Pancreas (tissue), 10 donors: Measurements from ENCODE around the gene RAI14. TPM values are rescaled to one million over a fixed set of nuclear protein-coding genes. Genes with fewer than 3 reads are reported as not detected.

Experiments
- ATAC-seq, 4 donors: fragments of 200-7000 bp; cut with Tn5 transposase; one replicate each; pipeline versions ENCODE4 v1.8.0 to v1.9.1; 2020; ENCODE audit warnings: mild to moderate bottlenecking in 4 of 4, moderate library complexity in 4 of 4
- DNase-seq, 6 donors: peaks; one replicate each; pipeline ENCODE4 v3.0.0-alpha.2; 2020
- FAIRE-seq: peaks from 2 replicates; lab custom pipeline; 2012; peaks lifted over from hg19 to GRCh38; lab: Jason Lieb, UNC
- H3K27ac ChIP-seq, 4 donors: fragments of 200-600 bp; sonication (generic); 1 replicate in 3 of 4; 2 replicates in 1 of 4; pipeline versions ENCODE4 v1.5.0 to v1.8.0; 2020
- H3K27me3 ChIP-seq, 4 donors: fragments of 200-600 bp; one replicate each; pipeline ENCODE4 v1.8.0; 2021
- H3K36me3 ChIP-seq, 3 donors: fragments of 200-600 bp; sonication (generic) in 1 of 3; one replicate each; pipeline versions ENCODE4 v1.5.0 to v1.8.0; 2020 to 2021
- H3K4me1 ChIP-seq, 3 donors: fragments of 200-600 bp; one replicate each; pipeline ENCODE4 v1.8.0; 2021
- H3K4me3 ChIP-seq, 4 donors: fragments of 200-600 bp; sonication (generic) in 2 of 4; one replicate each; pipeline versions ENCODE4 v1.5.0 to v1.8.0; 2020 to 2021
- H3K9me3 ChIP-seq, 4 donors: fragments of 200-600 bp; one replicate each; pipeline ENCODE4 v1.8.0; 2021
- WGBS, 2 donors: extraction: QIAGEN DNeasy Blood & Tissue Kit; methylation state at CpG; one replicate each; pipeline ENCODE4 v1.1.7; 2013; 5-methylcytosine and 5-hydroxymethylcytosine counted together
- intact Hi-C, 3 donors: fragments of 100-400 bp; cut with DNase I; formaldehyde crosslinking; loops; one replicate each; pipeline versions ENCODE4 v1.11.1 to v1.14.2; 2022
- polyA plus RNA-seq, 2 donors: library from polyadenylated mRNA; stranded (reverse); fragments of 200-250 nt; gene quantifications; one replicate each; pipeline ENCODE4 v1.2.3, GENCODE V29; 2013
- total RNA-seq, 6 donors: library from RNA; stranded (reverse); fragmentation: NEBNext Ultra II Directional in 4 of 6; extraction: Animal tissue kit (Norgen Biotek cat#: 25700) in 4 of 6; gene quantifications; one replicate each; pipeline versions ENCODE4 v1.2.1 to v1.2.4, GENCODE V29; 2021 to 2023
- TF ChIP-seq, protein P1 (sequence below), 4 donors: fragments of 200-600 bp; sonication (generic) in 3 of 4; IDR thresholded peaks; one replicate each; pipeline versions ENCODE4 v1.5.0 to v1.8.0; 2021; ENCODE audit warnings: antibody characterized with exemption in 4 of 4
- donor health status: healthy with polysubstance abuse.
- donor health status: DM: no; HTN: no; CAD: no; lungs with moderate emphysema.
- donor health status: DM: no; HTN: no; CAD: no.
- donor health status: control.
- donor health status: control.
- donor health status: Bipolar disorder and iron deficiency.
- donor health status: DM: yes; HTN: yes; CAD: no.
- donor health status: DM: no; HTN: no; CAD: no.
- donor health status: DM: no; HTN: no; CAD: no.
- donor health status: DM: yes; HTN: yes; CAD: no.

The RAI14 gene
- total and polyA plus RNA-seq, 8 donors: 5.4 to 25.1 (median 14.9) TPM

DNA sequence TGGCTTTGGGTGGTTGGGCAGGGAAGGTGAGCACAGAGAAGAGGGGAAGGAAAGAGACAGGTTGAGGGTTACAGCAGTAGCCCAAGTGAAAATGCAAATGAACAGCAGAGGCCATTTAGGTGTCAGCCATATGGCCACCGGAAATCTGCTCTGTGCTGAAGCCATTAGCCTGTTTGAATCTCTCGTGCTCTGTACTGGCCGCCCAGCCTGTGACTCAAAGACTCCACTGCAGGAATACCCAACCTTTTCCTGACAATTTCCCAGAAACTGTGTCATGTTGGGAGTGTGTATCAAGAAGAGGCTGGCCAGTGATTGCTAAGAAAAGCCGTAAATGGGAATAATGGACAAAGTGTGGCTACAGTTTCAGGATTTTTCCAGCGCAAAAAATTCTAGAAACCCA is 35.9 kb upstream of the RAI14 start:
- DNase-seq: no peak
- WGBS, 2 donors: 95 to 96% methylated on average over 5 of the region's 5 CpGs
- no peak for ATAC-seq

DNA sequence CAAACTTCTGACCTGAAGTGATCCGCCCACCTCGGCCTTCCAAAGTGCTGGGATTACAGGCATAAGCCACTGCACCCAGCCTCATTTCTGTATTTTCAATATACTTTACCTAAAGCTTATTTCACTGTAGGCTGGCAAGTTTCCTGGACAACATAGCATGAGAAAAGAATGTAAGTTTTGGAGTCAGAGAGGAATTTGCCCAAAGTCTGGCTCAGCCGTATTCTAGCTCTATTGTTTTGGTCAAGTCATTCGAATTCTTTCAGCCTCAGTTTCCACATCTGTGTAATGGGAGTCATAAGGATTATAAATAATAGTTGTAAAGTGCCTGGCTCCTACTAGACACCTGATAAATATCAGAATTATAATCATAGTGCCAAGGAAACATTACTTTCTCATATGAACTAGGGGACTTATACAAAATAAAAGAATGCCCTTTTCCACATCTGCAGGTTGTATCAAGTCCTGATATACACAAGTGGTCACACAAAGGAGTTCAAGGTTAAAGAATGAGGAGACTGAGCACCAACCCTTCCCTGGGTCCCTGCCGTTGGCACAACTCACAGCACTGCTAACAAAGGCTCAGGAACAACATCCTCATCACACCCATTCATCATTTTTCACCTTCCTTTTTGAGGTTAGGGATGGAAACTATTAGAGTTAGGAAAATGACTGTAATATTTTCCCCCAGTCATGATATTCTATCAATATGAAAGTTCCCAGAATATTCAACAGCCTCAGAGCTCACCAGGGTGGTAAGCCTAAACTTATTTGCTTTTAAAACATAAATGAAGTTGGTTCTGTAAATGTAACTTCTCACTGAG is 34.6 kb upstream of the RAI14 start:
- no peak overlapping the region for H3K27ac ChIP-seq
- WGBS, 2 donors: 66 to 78% methylated on average over 5 of the region's 5 CpGs

More for the DNA sequence above, 35.9 kb upstream of the RAI14 start:
- Histone ChIP-seq H3K27ac (no peak overlapping the region), H3K4me3 (no peak overlapping the region), H3K36me3 (no peaks in the 10 kb centered on the region), H3K4me1 (no peaks in the 10 kb centered on the region), H3K9me3 (no peaks in the 10 kb centered on the region), H3K27me3 (no peaks in the 10 kb centered on the region)
- TF ChIP-seq, protein P1, sequence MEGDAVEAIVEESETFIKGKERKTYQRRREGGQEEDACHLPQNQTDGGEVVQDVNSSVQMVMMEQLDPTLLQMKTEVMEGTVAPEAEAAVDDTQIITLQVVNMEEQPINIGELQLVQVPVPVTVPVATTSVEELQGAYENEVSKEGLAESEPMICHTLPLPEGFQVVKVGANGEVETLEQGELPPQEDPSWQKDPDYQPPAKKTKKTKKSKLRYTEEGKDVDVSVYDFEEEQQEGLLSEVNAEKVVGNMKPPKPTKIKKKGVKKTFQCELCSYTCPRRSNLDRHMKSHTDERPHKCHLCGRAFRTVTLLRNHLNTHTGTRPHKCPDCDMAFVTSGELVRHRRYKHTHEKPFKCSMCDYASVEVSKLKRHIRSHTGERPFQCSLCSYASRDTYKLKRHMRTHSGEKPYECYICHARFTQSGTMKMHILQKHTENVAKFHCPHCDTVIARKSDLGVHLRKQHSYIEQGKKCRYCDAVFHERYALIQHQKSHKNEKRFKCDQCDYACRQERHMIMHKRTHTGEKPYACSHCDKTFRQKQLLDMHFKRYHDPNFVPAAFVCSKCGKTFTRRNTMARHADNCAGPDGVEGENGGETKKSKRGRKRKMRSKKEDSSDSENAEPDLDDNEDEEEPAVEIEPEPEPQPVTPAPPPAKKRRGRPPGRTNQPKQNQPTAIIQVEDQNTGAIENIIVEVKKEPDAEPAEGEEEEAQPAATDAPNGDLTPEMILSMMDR (IDR thresholded peaks at IDR 0.05): no peak
- intact Hi-C loops: no loop called here
- no peak for FAIRE-seq

DNA sequence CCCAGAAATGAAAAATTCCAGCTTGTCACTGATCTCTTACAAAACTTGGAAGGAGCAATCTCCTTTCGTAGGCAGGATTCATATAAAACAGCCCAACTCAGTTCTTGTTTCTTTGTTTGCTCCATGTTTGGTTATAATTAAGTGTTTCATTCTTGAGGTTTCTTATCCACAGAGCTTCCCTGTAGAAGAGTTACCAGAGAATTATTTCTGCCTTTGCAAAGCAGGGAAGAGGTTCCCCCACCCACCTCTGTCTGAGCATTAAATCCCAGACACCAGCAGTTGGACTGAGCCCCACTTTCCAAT is 34.1 kb upstream of the RAI14 start:
- no peak for DNase-seq
- intact Hi-C loops: no loop called here
- Histone ChIP-seq H3K27me3 (no peaks in the 10 kb centered on the region), H3K27ac (no peak overlapping the region), H3K9me3 (no peaks in the 10 kb centered on the region), H3K36me3 (no peaks in the 10 kb centered on the region), H3K4me3 (no peak overlapping the region), H3K4me1 (no peaks in the 10 kb centered on the region)
- ATAC-seq: peak in 1 of 4 donors; percentile 29
- 73 to 80% methylated on average over 1 of the region's 1 CpG for WGBS, 2 donors
- no peak for FAIRE-seq
- TF ChIP-seq, protein P1 (IDR thresholded peaks at IDR 0.05): no peak

More for the DNA sequence above, 34.6 kb upstream of the RAI14 start:
- no peak overlapping the region for H3K4me3 ChIP-seq
- intact Hi-C loops: no loop called here
- DNase-seq: no peak
- TF ChIP-seq, protein P1 (IDR thresholded peaks at IDR 0.05): no peak
- no peaks in the 10 kb centered on the region for H3K9me3 ChIP-seq
- FAIRE-seq: no peak
- H3K4me1 ChIP-seq: no peaks in the 10 kb centered on the region
- no peak for ATAC-seq
- no peaks in the 10 kb centered on the region for H3K27me3 ChIP-seq
- H3K36me3 ChIP-seq: no peaks in the 10 kb centered on the region

DNA sequence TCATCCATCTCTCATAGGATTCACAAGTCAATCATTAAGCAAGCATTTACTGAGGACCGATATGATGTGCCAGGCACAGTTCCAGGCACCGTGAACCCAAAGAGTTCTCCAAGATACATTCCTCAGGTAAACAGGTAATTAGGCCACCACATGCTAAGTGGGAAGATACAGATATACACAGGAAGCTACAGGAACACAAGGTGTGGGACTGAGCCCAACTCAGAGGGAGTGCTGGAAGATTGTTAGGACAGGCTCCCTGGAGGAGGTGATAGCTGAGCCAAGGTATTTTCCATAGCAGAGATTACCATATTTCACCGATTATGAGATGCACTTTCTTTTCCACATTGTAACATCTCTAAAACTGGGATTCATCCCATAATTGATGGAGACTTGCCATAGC is 31.4 kb upstream of the RAI14 start:
- DNase-seq (no peak), FAIRE-seq (no peak), ATAC-seq (no peak)
- intact Hi-C loops: no loop called here
- H3K27me3 ChIP-seq: no peaks in the 10 kb centered on the region
- WGBS, 2 donors: 57 to 67% methylated on average over 3 of the region's 3 CpGs
- no peak overlapping the region for H3K27ac ChIP-seq
- TF ChIP-seq, protein P1 (IDR thresholded peaks at IDR 0.05): no peak
- H3K4me3 ChIP-seq: no peak overlapping the region
- H3K36me3 ChIP-seq: no peaks in the 10 kb centered on the region
- H3K4me1 ChIP-seq: no peaks in the 10 kb centered on the region
- no peaks in the 10 kb centered on the region for H3K9me3 ChIP-seq

DNA sequence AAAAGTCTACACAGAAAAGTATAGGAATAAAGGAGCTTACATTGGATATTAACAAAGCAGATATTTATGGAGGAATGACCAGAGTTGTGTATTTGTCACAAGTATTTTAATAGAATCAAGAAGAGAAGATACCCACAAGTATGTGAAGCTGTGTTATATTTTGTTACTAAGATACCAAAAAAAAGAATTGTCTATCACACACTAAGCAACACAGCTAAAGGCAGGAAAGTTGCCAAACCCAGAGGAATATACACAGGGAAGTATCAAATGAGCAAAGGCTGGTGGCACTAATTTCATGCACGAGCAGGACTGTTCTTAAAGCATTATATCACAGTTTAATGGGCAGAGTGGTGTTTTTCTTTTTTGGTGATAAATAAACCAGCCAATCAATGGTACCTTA is 30.9 kb upstream of the RAI14 start:
- no peak overlapping the region for H3K27ac ChIP-seq
- intact Hi-C loops: no loop called here

More for the DNA sequence above, 30.9 kb upstream of the RAI14 start:
- Histone ChIP-seq H3K4me1 (no peaks in the 10 kb centered on the region), H3K4me3 (no peak overlapping the region), H3K9me3 (no peaks in the 10 kb centered on the region), H3K27me3 (no peaks in the 10 kb centered on the region), H3K36me3 (no peaks in the 10 kb centered on the region)
- FAIRE-seq (no peak), ATAC-seq (no peak), DNase-seq (no peak)
- TF ChIP-seq, protein P1 (IDR thresholded peaks at IDR 0.05): no peak
- 82 to 90% methylated on average over 1 of the region's 1 CpG for WGBS, 2 donors
